T-cell (primary cell): ENCODE measurements around the gene KCNK4. TPM values are rescaled to one million over a fixed set of nuclear protein-coding genes. Genes with fewer than 3 reads are reported as not detected.

ENCODE experiments used
- ATAC-seq, 4 experiments: fragments of 200-7000 bp in 3 of 4; fragments of 150-1000 bp in 1 of 4; cut with Tn5 transposase; replicated peaks in 1 of 4; 1 replicate in 3 of 4; 2 replicates in 1 of 4; pipeline ENCODE4 v1.10.0; 2021; ENCODE audit warnings: moderate library complexity in 3 of 4, mild to moderate bottlenecking in 2 of 4, moderate number of reproducible peaks in 1 of 4
- CTCF ChIA-PET, 2 donors: fragments of 300-600 bp; sonication (Branson Sonifier 250); formaldehyde crosslinking; loops; one replicate each; lab custom pipeline; 2022; ENCODE audit warnings: antibody characterized with exemption in 2 of 2; lab: Charles Lee
- POLR2A ChIA-PET, 2 donors: fragments of 300-600 bp; sonication (Branson Sonifier 250); formaldehyde crosslinking; loops; one replicate each; lab custom pipeline; 2022; ENCODE audit warnings: antibody characterized with exemption in 2 of 2; lab: Charles Lee
- DNase-seq, 35 experiments: peaks; one replicate each; pipeline versions ENCODE4 v3.0.0 to v3.0.0-alpha.2; 2013 to 2023
- H3K27ac ChIP-seq: one replicate; pipeline ENCODE4 v1.5.1; 2013; ENCODE audit warnings: low read length
- H3K27me3 ChIP-seq, 2 experiments: replicated peaks in 1 of 2; 1 replicate in 1 of 2; 2 replicates in 1 of 2; pipeline versions ENCODE4 v1.6.1 to v1.7.0; 2013; ENCODE audit warnings: low read length in 1 of 2, mixed read lengths in 1 of 2; ENCODE audit not compliant: control insufficient read depth in 2 of 2, insufficient read depth in 2 of 2; ENCODE audit errors: extremely low read depth in 1 of 2
- H3K36me3 ChIP-seq, 2 donors: 1 replicate in 1 of 2; 2 replicates in 1 of 2; pipeline versions ENCODE4 v1.6.1 to v1.7.0; 2013; ENCODE audit warnings: low read length in 1 of 2; ENCODE audit not compliant: control insufficient read depth in 2 of 2, insufficient read depth in 1 of 2; ENCODE audit errors: extremely low read depth in 1 of 2
- H3K4me1 ChIP-seq, 2 experiments: 1 replicate in 1 of 2; 2 replicates in 1 of 2; pipeline versions ENCODE4 v1.6.1 to v1.7.0; 2013; ENCODE audit warnings: low read length in 2 of 2, mixed read lengths in 1 of 2; ENCODE audit not compliant: insufficient read depth in 2 of 2, control insufficient read depth in 1 of 2; ENCODE audit errors: extremely low read depth in 1 of 2
- H3K4me3 ChIP-seq, 2 donors: 1 replicate in 1 of 2; 2 replicates in 1 of 2; pipeline versions ENCODE4 v1.5.1 to v1.7.0; 2013; ENCODE audit warnings: mild to moderate bottlenecking in 2 of 2, low read length in 1 of 2, moderate library complexity in 1 of 2; ENCODE audit not compliant: control insufficient read depth in 1 of 2; ENCODE audit errors: extremely low read depth in 1 of 2
- H3K9me3 ChIP-seq: 2 replicates; pipeline ENCODE4 v1.7.0; 2013
- H3K27ac Mint-ChIP-seq, 2 donors: one replicate each; pipeline ENCODE4 v1.8.0; 2020 to 2021; ENCODE audit warnings: mild to moderate bottlenecking in 2 of 2, mixed read lengths in 2 of 2
- H3K27me3 Mint-ChIP-seq, 2 donors: one replicate each; pipeline ENCODE4 v1.8.0; 2021 to 2022; ENCODE audit warnings: mixed read lengths in 2 of 2
- H3K36me3 Mint-ChIP-seq: one replicate; pipeline ENCODE4 v1.8.0; 2021; ENCODE audit warnings: mixed read lengths
- H3K4me1 Mint-ChIP-seq, 3 donors: one replicate each; pipeline ENCODE4 v1.8.0; 2020 to 2022; ENCODE audit warnings: mixed read lengths in 3 of 3, mild to moderate bottlenecking in 1 of 3
- H3K4me3 Mint-ChIP-seq, 3 donors: one replicate each; pipeline ENCODE4 v1.8.0; 2020 to 2022; ENCODE audit warnings: mild to moderate bottlenecking in 3 of 3, mixed read lengths in 3 of 3, moderate library complexity in 3 of 3
- H3K9me3 Mint-ChIP-seq, 3 donors: one replicate each; pipeline ENCODE4 v1.8.0; 2020 to 2022; ENCODE audit warnings: mixed read lengths in 3 of 3
- WGBS: methylation state at CpG from one replicate; pipeline ENCODE4 v1.1.5; 2013; ENCODE audit warnings: missing lambda C conversion rate; ENCODE audit not compliant: insufficient coverage; 5-methylcytosine and 5-hydroxymethylcytosine counted together
- total RNA-seq, 35 experiments: library from RNA in 6 of 35; stranded (reverse) in 6 of 35; fragments of 120-200 nt in 1 of 35; gene quantifications; one replicate each; pipeline versions ENCODE4 v1.2.1 to v1.2.4 and lab custom pipeline; 2013 to 2026

The KCNK4 gene
- total RNA-seq, 5 donors from 2014 or later (not counting 1 experiment from before 2014, with no cell fraction given), result 0.22 to 0.35 (median 0.33) TPM; not detected in 2

DNA sequence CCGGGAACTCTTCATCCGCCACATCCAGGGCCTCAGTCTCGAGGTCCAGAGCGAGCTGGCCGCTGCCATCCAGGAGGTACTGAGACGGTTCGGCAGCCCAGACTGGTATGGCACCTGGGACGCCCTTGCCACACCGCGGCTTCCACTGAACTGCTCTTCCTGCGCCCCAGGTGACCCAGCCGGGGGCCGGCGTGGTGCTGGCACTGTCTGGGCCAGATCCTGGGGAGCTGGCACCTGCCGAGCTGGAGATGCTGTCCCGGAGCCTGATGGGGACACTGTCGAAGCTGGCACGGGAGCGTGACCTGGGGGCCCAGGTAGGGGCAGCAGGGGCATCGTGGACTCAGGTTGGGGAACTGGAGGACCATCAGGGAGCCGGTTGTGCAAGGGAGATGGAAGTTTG is 50.3 kb downstream of the KCNK4 start:
- Mint-ChIP-seq H3K4me3 (peak overlapping the region; percentile 82 to 92 (median 83)), H3K36me3 (peaks cover 25% of the 10 kb centered on the region), H3K27ac (peak overlapping the region in 1 of 2 donors; percentile 44), H3K4me1 (peaks cover 37 to 48% (median 46%) of the 10 kb centered on the region in 3 donors), H3K27me3 (no peaks in the 10 kb centered on the region), H3K9me3 (no peaks in the 10 kb centered on the region)
- WGBS, result 90% methylated on average over 18 of the region's 21 CpGs
- CTCF ChIA-PET, result interaction anchor here in 1 of 2 donors (1.3 kb wide), 1 partner anchor 24 kb away, joined by 5 read pairs; the partner anchor contains the start of genes PRDX5 and TRMT112
- Histone ChIP-seq H3K36me3 (peaks cover 11 to 53% of the 10 kb centered on the region in 2 donors), H3K4me1 (peaks cover 14 to 58% of the 10 kb centered on the region in 2 experiments), H3K9me3 (no peaks in the 10 kb centered on the region), H3K27ac (no peak overlapping the region), H3K4me3 (no peak overlapping the region), H3K27me3 (no peaks in the 10 kb centered on the region)
- ATAC-seq (no peak), DNase-seq (no peak)
- POLR2A ChIA-PET, result interaction anchor here in 1 of 2 donors (1.9 kb wide), 1 partner anchor 24 kb away, joined by 4 read pairs; the partner anchor contains the start of genes PRDX5 and TRMT112

- Mint-ChIP-seq H3K4me3 (peak overlapping the region; percentile 9 to 92 (median 13)), H3K4me1 (peaks cover 37 to 48% (median 44%) of the 10 kb centered on the region in 3 donors), H3K36me3 (peaks cover 25% of the 10 kb centered on the region), H3K27me3 (no peaks in the 10 kb centered on the region), H3K27ac (no peak overlapping the region), H3K9me3 (no peaks in the 10 kb centered on the region)
- ChIA-PET POLR2A (interaction anchor here (0.6 to 1.9 kb wide), 3 partner anchors 24 to 571 kb away, joined by 3 to 6 read pairs (median 4); partner anchors contain the start of genes PRDX5 (in 2 of the 2) and TRMT112 (in 2 of the 2)), CTCF (interaction anchor here in 1 of 2 donors (0.6 to 1.3 kb wide), 5 partner anchors 24 to 138 kb away, joined by 3 to 7 read pairs (median 5); partner anchors contain the start of genes PRDX5 and TRMT112)
- Histone ChIP-seq H3K27ac (no peak overlapping the region), H3K27me3 (no peaks in the 10 kb centered on the region), H3K36me3 (peaks cover 15 to 53% of the 10 kb centered on the region in 2 donors), H3K4me1 (peaks cover 14 to 58% of the 10 kb centered on the region in 2 experiments), H3K4me3 (peak overlapping the region in 1 of 2 donors; percentile 24), H3K9me3 (no peaks in the 10 kb centered on the region)
- WGBS, result 30% methylated on average over 45 of the region's 55 CpGs
- ATAC-seq, result peak; percentile 63 to 66 (median 64)
- peak; percentile 75 to 93 (median 86) for DNase-seq
Measured at GRCh38 chr11:64341851-64342791, 51.0 kb downstream of the KCNK4 start.

DNA sequence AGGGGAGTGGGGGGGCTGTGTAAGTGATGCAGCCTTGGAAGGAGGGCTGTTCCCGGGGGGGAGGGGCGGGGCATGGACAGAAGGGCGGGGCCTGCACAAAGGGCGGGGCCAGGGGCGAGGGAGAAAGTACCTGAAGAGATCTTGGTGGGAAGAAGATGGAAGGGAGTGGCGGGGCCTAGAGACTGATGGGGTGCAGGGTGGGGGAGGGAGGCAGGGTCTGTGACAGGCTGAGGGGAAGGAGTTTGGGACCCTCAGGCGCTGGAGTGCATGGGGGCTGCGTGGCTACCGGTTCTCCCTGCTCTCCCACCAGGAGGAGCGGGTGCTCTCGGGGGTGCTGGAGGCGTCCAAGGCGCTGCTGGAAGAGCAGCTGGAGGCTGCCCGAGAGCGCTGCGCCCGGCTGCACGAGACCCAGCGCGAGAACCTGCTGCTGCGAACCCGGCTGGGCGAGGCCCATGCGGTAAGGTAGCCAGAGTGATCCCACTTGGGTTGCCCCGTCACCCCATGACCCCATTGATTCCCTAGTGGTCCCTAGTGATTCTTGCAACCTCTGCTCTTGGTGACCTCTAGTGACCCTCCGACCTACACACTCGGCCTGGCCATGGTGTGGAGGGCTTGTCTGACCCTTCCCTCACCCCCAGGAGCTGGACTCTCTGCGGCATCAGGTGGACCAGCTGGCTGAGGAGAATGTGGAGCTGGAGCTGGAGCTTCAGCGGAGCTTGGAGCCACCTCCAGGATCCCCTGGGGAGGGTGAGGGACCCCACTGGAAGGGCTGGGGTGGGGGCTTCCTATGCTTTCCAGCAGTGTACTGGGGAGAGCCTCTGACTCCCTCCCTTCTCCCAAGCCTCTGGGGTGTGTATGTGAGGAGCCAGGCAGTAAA is 52.0 kb downstream of the KCNK4 start:
- no peak overlapping the region for H3K4me3 ChIP-seq
- H3K36me3 ChIP-seq, result peaks cover 19 to 52% of the 10 kb centered on the region in 2 donors
- peaks cover 20% of the 10 kb centered on the region for H3K36me3 Mint-ChIP-seq
- peaks cover 37 to 40% (median 39%) of the 10 kb centered on the region in 3 donors for H3K4me1 Mint-ChIP-seq
- ATAC-seq, result no peak
- ChIA-PET POLR2A (interaction anchor here (0.6 to 1.2 kb wide), 2 partner anchors 26 to 570 kb away, joined by 3 to 6 read pairs; partner anchors contain the start of genes PRDX5 (in 1 of the 2) and TRMT112 (in 1 of the 2)), CTCF (interaction anchor here (0.6 to 1.1 kb wide), 4 partner anchors 12 to 139 kb away, joined by 4 to 6 read pairs (median 4); partner anchors contain the start of genes PRDX5 (in 1 of the 2) and TRMT112 (in 1 of the 2))
- H3K27ac ChIP-seq, result no peak overlapping the region
- peak in 1 of 35 experiments; percentile 26 for DNase-seq
- H3K27me3 Mint-ChIP-seq, result no peaks in the 10 kb centered on the region
- WGBS, result 86% methylated on average over 21 of the region's 29 CpGs
- H3K27ac Mint-ChIP-seq, result no peak overlapping the region
- no peaks in the 10 kb centered on the region for H3K27me3 ChIP-seq
- peak overlapping the region in 1 of 3 donors; percentile 92 for H3K4me3 Mint-ChIP-seq
- no peaks in the 10 kb centered on the region for H3K9me3 Mint-ChIP-seq
- peaks cover 14 to 58% of the 10 kb centered on the region in 2 experiments for H3K4me1 ChIP-seq
- H3K9me3 ChIP-seq, result no peaks in the 10 kb centered on the region

DNA sequence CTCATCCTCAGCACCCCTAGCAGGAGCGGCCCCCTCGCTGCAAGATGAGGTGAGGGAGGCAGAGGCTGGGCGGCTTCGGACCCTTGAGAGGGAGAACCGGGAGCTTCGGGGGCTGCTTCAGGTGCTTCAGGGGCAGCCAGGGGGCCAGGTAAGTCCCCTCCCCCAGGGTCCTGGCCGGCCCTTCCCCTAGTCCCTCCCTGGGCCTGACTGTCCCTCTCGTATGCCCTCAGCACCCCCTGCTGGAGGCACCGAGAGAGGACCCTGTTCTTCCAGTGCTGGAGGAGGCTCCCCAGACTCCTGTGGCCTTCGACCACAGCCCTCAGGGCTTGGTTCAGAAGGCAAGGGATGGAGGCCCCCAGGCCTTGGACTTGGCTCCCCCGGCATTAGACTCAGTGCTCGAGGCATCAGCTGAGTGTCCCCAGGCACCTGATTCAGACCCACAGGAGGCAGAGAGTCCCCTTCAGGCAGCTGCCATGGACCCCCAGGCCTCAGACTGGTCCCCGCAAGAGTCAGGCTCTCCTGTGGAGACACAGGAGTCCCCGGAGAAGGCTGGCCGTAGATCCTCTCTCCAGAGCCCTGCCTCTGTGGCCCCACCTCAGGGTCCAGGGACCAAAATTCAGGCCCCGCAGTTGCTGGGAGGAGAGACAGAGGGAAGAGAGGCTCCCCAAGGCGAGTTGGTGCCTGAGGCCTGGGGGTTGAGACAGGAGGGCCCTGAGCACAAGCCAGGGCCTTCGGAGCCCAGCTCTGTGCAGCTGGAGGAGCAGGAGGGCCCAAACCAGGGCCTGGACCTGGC is 52.9 kb downstream of the KCNK4 start:
- Histone ChIP-seq H3K4me3 (no peak overlapping the region), H3K9me3 (no peaks in the 10 kb centered on the region), H3K4me1 (peaks cover 14 to 50% of the 10 kb centered on the region in 2 experiments), H3K36me3 (peaks cover 19 to 47% of the 10 kb centered on the region in 2 donors), H3K27me3 (no peaks in the 10 kb centered on the region), H3K27ac (no peak overlapping the region)
- WGBS, result 94% methylated on average over 16 of the region's 18 CpGs
- H3K36me3 Mint-ChIP-seq, result peaks cover 19% of the 10 kb centered on the region
- H3K4me1 Mint-ChIP-seq, result peaks cover 35 to 37% (median 36%) of the 10 kb centered on the region in 3 donors
- CTCF ChIA-PET, result interaction anchor here in 1 of 2 donors (1.0 kb wide), 1 partner anchor 13 kb away, joined by 4 read pairs; no protein-coding TSS in a partner anchor
- H3K27ac Mint-ChIP-seq, result no peak overlapping the region
- H3K9me3 Mint-ChIP-seq, result no peaks in the 10 kb centered on the region
- no peaks in the 10 kb centered on the region for H3K27me3 Mint-ChIP-seq
- H3K4me3 Mint-ChIP-seq, result no peak overlapping the region
- no peak for ATAC-seq
- no peak for DNase-seq
- POLR2A ChIA-PET, result no interaction called here

GRCh38 chr11:64344787-64345186 is 53.7 kb downstream of the KCNK4 start:
- ChIA-PET POLR2A (no interaction called here), CTCF (no interaction called here)
- Mint-ChIP-seq H3K27me3 (no peaks in the 10 kb centered on the region), H3K9me3 (no peaks in the 10 kb centered on the region), H3K27ac (no peak overlapping the region), H3K4me1 (peaks cover 27 to 28% (median 27%) of the 10 kb centered on the region in 3 donors), H3K4me3 (no peak overlapping the region), H3K36me3 (peaks cover 15% of the 10 kb centered on the region)
- Histone ChIP-seq H3K27me3 (no peaks in the 10 kb centered on the region), H3K36me3 (peaks cover 20 to 50% of the 10 kb centered on the region in 2 donors), H3K4me3 (no peak overlapping the region), H3K4me1 (peaks cover 7 to 42% of the 10 kb centered on the region in 2 experiments), H3K27ac (no peak overlapping the region), H3K9me3 (no peaks in the 10 kb centered on the region)
- 98% methylated on average over 16 of the region's 28 CpGs for WGBS
- no peak for DNase-seq
- no peak for ATAC-seq
